A673 (cell line): Measurements from ENCODE around the gene MX2. TPM values are rescaled to one million over a fixed set of nuclear protein-coding genes. Genes with fewer than 3 reads are reported as not detected.

Source experiments
- BruUV-seq: library from RNA; stranded (reverse); fragments of 400-500 nt; replicated peaks from 2 replicates; lab custom pipeline; 2021; lab: Mats Ljungman, UMichigan
- CTCF ChIA-PET: fragments of 300-600 bp; sonication (Branson Sonifier 250); formaldehyde crosslinking; loops from one replicate; lab custom pipeline; 2022; ENCODE audit warnings: antibody characterized with exemption; lab: Charles Lee
- POLR2A ChIA-PET: fragments of 300-600 bp; sonication (Branson Sonifier 250); formaldehyde crosslinking; loops from one replicate; lab custom pipeline; 2022; ENCODE audit warnings: antibody characterized with exemption; ENCODE audit not compliant: low non-redundant PET; lab: Charles Lee
- DNase-seq: peaks from one replicate; pipeline ENCODE4 v3.0.0-alpha.2; 2015; ENCODE audit warnings: low spot score
- H3K27ac ChIP-seq: fragments of 200-600 bp; sonication (generic); 2 replicates; pipeline ENCODE4 v1.5.1; 2016; ENCODE audit warnings: mixed run types, low read depth, mild to moderate bottlenecking, mixed read lengths, antibody characterized with exemption, low read length; ENCODE audit not compliant: poor library complexity, severe bottlenecking
- H3K27me3 ChIP-seq: fragments of 200-600 bp; sonication (generic); replicated peaks from 2 replicates; pipeline ENCODE4 v1.6.1; 2017; ENCODE audit warnings: mixed run types, low read depth, mild to moderate bottlenecking, mixed read lengths, antibody characterized with exemption, low read length; ENCODE audit not compliant: insufficient read depth, poor library complexity
- H3K36me3 ChIP-seq: fragments of 200-600 bp; sonication (generic); 2 replicates; pipeline ENCODE4 v1.6.1; 2016; ENCODE audit warnings: mixed run types, mild to moderate bottlenecking, mixed read lengths, antibody characterized with exemption, low read length; ENCODE audit not compliant: insufficient read depth, poor library complexity, severe bottlenecking
- H3K4me1 ChIP-seq: fragments of 200-600 bp; sonication (generic); 2 replicates; pipeline ENCODE4 v1.6.1; 2017; ENCODE audit warnings: mixed run types, mild to moderate bottlenecking, mixed read lengths, antibody characterized with exemption, low read length; ENCODE audit not compliant: insufficient read depth, poor library complexity, severe bottlenecking
- H3K4me3 ChIP-seq: fragments of 200-600 bp; sonication (generic); 2 replicates; pipeline ENCODE4 v1.5.1; 2016; ENCODE audit warnings: low read depth, mixed run types, mild to moderate bottlenecking, mixed read lengths, low read length; ENCODE audit not compliant: poor library complexity, severe bottlenecking
- H3K9me3 ChIP-seq: fragments of 200-600 bp; sonication (generic); 2 replicates; pipeline ENCODE4 v1.6.1; 2016; ENCODE audit warnings: mixed run types, low read depth, mild to moderate bottlenecking, mixed read lengths, antibody characterized with exemption, low read length; ENCODE audit not compliant: poor library complexity, severe bottlenecking
- CTCF ChIP-seq: fragments of 300-800, 200-600 bp; sonication (generic); conservative IDR thresholded peaks from 2 replicates; pipeline ENCODE4 v1.5.1; 2017; ENCODE audit warnings: low read depth, mild to moderate bottlenecking, antibody characterized with exemption, low read length, moderate library complexity, mixed read lengths
- EZH2 ChIP-seq: fragments of 200-600 bp; sonication (generic); IDR thresholded peaks from 2 replicates; pipeline ENCODE4 v1.6.1; 2017; ENCODE audit warnings: borderline replicate concordance, low read depth, mild to moderate bottlenecking, mixed read lengths, antibody characterized with exemption, low read length; ENCODE audit not compliant: poor library complexity, severe bottlenecking
- intact Hi-C: fragments of 100-400 bp; cut with micrococcal nuclease; formaldehyde crosslinking; loops from one replicate; pipeline ENCODE4 v1.10.0; 2022; ENCODE audit not compliant: unreplicated experiment
- total RNA-seq: library from RNA; stranded (reverse); gene quantifications from 2 replicates; pipeline ENCODE4 v1.2.3, GENCODE V29; 2021

The MX2 gene
- total RNA-seq, 1 experiment from 2014 or later: not detected

GRCh38 chr21:41393876-41394465 is 32.1 kb downstream of the MX2 start:
- ChIA-PET POLR2A (no interaction called here), CTCF (no interaction called here)
- no peak overlapping the region for H3K4me3 ChIP-seq
- DNase-seq: no peak
- no peak overlapping the region for H3K27ac ChIP-seq
- H3K27me3 ChIP-seq: no peaks in the 10 kb centered on the region
- H3K36me3 ChIP-seq: no peaks in the 10 kb centered on the region
- no peaks in the 10 kb centered on the region for H3K4me1 ChIP-seq
- BruUV-seq: no TSS peak
- TF ChIP-seq CTCF: no peak
- intact Hi-C loops: no loop called here
- H3K9me3 ChIP-seq: no peaks in the 10 kb centered on the region

- no peak for DNase-seq
- CTCF ChIA-PET: no interaction called here
Observed at GRCh38 chr21:41396558-41397075, 34.8 kb downstream of the MX2 start.

GRCh38 chr21:41397471-41397891 is 35.7 kb downstream of the MX2 start:
- Histone ChIP-seq H3K4me3 (no peak overlapping the region), H3K27me3 (no peaks in the 10 kb centered on the region), H3K4me1 (no peaks in the 10 kb centered on the region), H3K36me3 (no peaks in the 10 kb centered on the region), H3K9me3 (no peaks in the 10 kb centered on the region), H3K27ac (no peak overlapping the region)
- BruUV-seq: no TSS peak
- CTCF ChIA-PET: no interaction called here
- intact Hi-C loops: no loop called here
- TF ChIP-seq EZH2: no peak
- no peak for TF ChIP-seq CTCF
- POLR2A ChIA-PET: no interaction called here
- DNase-seq: no peak

More at GRCh38 chr21:41396558-41397075, 34.8 kb downstream of the MX2 start:
- POLR2A ChIA-PET: no interaction called here
- intact Hi-C loops: no loop called here
- Histone ChIP-seq H3K4me1 (no peaks in the 10 kb centered on the region), H3K9me3 (no peaks in the 10 kb centered on the region), H3K27ac (no peak overlapping the region), H3K36me3 (no peaks in the 10 kb centered on the region), H3K27me3 (no peaks in the 10 kb centered on the region), H3K4me3 (no peak overlapping the region)
- BruUV-seq: no TSS peak
- TF ChIP-seq CTCF: no peak
- no peak for TF ChIP-seq EZH2
